PFSK-1 (cell line): ENCODE data around the gene TMEM45A.

ENCODE experiments used
- POLR2AphosphoS5 ChIP-seq: IDR thresholded peaks from 2 replicates; pipeline ENCODE4 v1.6.1; 2012; ENCODE audit warnings: low read depth, mild to moderate bottlenecking, control low read depth, low read length, moderate library complexity
- SIN3A ChIP-seq: IDR thresholded peaks from 2 replicates; pipeline ENCODE4 v1.6.1; 2012; ENCODE audit warnings: mild to moderate bottlenecking, low read length, moderate library complexity, borderline replicate concordance; ENCODE audit not compliant: insufficient read depth
- TAF1 ChIP-seq: IDR thresholded peaks from 2 replicates; pipeline ENCODE4 v1.6.1; 2012; ENCODE audit warnings: low read length, control low read depth, borderline replicate concordance; ENCODE audit not compliant: insufficient read depth
- TF ChIP-seq, protein P1 (sequence below), 2 experiments: IDR thresholded peaks; 2 replicates each; pipeline versions ENCODE4 v1.6.1 to v1.8.0; 2011 to 2012; ENCODE audit warnings: low read depth in 2 of 2, low read length in 2 of 2, control low read depth in 1 of 2, inconsistent platforms in 1 of 2, mild to moderate bottlenecking in 1 of 2, moderate library complexity in 1 of 2; ENCODE audit not compliant: insufficient read depth in 1 of 2

DNA sequence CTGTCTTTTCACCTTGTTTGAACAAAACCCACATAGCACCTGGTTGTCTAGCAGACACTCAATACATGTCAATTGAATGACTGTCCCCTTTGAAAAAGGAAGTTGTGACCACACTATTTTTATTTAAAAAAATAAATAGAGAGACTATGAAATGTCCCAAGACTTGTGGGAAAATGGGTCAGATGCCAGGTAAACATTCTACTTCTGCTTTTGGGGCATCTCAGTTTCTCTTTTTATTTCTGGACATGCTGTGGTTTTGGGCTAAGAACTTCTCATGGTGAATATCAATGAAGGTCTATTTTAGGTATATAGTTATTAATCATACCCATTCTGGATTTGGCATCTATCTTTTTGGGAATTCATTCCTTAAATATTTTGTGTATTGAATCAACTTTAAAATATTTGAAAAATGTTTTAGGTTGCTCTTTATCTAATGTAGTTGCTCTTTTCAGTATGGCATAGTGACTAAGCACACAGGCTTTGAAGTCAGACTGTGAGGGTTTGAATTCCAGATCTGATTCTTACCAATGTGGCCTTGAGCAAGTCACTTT lies 4.4 kb downstream of the TMEM45A start:
- TF ChIP-seq POLR2AphosphoS5 (no peak), SIN3A (no peak), TAF1 (no peak)
- TF ChIP-seq, protein P1, sequence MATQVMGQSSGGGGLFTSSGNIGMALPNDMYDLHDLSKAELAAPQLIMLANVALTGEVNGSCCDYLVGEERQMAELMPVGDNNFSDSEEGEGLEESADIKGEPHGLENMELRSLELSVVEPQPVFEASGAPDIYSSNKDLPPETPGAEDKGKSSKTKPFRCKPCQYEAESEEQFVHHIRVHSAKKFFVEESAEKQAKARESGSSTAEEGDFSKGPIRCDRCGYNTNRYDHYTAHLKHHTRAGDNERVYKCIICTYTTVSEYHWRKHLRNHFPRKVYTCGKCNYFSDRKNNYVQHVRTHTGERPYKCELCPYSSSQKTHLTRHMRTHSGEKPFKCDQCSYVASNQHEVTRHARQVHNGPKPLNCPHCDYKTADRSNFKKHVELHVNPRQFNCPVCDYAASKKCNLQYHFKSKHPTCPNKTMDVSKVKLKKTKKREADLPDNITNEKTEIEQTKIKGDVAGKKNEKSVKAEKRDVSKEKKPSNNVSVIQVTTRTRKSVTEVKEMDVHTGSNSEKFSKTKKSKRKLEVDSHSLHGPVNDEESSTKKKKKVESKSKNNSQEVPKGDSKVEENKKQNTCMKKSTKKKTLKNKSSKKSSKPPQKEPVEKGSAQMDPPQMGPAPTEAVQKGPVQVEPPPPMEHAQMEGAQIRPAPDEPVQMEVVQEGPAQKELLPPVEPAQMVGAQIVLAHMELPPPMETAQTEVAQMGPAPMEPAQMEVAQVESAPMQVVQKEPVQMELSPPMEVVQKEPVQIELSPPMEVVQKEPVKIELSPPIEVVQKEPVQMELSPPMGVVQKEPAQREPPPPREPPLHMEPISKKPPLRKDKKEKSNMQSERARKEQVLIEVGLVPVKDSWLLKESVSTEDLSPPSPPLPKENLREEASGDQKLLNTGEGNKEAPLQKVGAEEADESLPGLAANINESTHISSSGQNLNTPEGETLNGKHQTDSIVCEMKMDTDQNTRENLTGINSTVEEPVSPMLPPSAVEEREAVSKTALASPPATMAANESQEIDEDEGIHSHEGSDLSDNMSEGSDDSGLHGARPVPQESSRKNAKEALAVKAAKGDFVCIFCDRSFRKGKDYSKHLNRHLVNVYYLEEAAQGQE (IDR thresholded peaks at IDR 0.05; ENCODE audit: insufficient read depth in 1 of 2, low read depth in 2 of 2, low read length in 2 of 2) = no peak
